ENCODE data around the gene DNAJA4.

The DNAJA4 gene

DNA sequence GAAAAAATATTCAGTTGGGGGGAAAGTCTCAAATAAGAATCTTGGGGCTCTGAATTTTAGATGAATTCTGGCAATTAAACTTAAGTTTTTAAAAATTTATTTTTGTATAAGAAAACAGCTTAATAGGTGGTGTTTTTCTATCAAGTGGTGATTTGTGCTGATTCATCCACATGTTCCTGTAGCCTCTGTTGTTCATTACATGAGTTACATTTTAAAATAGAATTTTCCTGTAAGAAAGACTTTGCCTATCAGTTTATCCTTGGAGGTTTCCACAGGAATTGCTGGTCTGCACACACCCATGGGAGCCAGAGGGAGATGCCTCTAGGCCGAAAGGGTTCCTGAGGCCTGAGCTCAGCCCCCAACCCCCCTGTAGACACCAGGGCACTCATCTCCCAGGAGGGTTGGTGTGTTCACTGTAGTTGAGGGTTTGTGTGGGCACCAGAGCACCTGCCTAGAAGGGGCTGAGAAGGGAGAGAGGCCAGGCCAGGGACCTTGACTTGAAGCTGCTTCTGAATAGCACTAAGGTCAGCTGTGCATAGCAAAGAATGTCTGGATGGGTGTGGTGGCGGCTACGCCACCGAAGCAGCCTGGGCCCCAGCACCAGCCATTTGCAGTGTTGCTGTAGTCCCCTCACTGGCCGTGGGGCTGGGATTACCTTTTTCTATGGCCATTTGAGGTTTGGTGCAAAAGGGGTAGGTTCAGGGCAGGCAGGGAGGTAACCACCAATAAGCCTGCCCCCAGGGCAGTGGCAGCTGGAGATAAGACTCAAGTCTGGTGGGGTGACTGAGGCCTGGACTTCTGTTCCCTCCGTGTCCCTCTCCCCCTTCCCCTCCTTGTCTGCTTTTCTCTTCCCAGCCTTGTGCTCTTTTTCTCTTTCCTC is 11.9 kb downstream of the DNAJA4 start:
- DNase-seq (ENCODE audit: low read depth in 2 of 3, low spot score in 2 of 3), result no peak

DNA sequence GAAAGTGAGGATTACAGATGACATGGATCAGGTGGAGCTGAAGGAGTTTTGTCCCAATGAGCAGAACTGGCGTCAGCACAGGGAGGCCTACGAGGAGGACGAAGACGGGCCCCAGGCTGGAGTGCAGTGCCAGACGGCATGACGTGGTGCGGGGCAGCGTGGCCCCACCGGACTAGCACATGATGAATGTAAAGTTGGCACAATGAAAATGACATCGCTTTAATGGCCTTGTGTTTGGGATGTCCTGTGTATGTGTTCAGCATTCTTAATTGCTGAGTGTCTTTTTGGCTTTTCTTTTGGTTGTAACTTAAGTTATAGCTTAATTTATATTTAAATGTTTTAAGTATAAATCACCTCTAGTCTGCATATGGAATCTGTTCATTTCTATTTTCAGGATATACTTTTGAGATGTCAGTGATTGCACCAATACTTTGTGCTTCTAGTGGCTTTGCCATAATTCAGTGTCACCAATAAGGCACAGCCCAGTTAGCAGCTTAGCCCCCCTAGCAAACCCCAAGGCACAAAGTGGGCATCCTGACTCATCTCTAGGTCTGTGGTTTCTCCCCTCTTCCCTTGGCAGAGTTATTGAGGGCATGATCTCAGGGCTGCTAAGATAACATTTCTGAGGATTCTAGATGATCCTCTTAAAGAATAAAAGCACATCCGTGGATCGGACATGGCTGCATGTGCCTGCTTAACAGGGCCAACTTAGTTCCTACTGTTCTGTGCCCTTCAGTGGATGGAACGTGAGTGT is 16.1 kb downstream of the DNAJA4 start:
- no peak for DNase-seq (ENCODE audit: low read depth in 2 of 3, low spot score in 2 of 3)

DNA sequence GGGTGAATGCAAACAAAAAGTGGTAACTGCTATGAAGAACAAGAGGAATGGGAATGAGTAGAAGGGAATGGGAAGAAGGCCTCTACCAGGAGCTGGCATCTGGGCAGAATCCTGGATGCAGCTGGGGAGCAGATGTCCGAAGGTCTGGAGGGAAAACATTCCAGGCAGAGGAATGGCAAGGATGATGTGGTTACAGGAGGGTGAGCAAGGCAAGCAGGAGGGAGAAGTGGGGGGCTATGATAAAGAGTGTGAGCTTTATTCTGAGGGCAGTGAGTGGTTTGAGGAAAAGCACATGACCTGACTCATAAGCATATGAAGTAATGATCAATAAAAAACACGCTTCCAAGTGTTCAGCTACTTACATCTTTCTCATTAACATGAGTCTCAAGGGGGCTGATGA is 18.0 kb downstream of the DNAJA4 start:
- DNase-seq (ENCODE audit: low read depth in 2 of 3, low spot score in 2 of 3), result no peak

DNA sequence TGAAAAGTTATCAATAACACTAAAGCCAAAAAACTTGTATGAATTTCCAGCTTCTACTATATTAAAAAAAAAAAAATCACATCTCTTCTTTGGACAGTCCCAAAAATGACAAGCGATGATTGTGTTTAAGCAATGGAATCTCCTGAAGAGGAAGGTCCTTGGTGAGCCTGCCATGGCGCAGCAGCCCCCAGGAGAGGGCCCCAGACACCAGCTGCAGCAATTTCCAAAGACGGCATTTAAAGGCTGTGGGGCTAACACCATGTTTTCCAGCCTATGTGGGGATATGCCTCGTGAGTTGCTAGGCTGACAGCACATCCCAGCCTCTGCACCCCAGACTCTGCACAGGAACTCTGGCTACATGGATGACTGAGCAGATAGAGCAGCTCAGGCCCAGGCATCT is 20.4 kb downstream of the DNAJA4 start:
- DNase-seq (ENCODE audit: low read depth in 2 of 3, low spot score in 2 of 3), result no peak

DNA sequence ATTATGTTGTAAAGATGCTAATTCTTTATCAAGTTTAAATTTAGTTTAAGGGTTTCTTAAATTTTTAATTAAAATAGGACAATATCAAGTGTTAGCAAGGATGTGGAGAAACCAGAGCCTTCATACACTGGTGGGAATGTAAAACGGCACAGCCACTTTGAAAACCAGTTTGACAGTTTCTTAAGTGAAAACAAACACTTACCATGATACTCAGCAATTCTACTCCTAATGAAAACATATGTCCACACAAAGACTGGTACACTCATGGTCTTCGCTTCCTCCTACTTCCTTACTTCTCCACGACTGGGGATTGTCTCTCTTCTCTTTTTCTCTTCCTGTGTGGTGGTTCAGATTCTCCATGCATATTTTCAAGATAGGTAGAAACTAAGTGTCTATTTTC is 25.9 kb downstream of the DNAJA4 start:
- no peak for DNase-seq (ENCODE audit: low read depth in 2 of 3, low spot score in 2 of 3)

DNA sequence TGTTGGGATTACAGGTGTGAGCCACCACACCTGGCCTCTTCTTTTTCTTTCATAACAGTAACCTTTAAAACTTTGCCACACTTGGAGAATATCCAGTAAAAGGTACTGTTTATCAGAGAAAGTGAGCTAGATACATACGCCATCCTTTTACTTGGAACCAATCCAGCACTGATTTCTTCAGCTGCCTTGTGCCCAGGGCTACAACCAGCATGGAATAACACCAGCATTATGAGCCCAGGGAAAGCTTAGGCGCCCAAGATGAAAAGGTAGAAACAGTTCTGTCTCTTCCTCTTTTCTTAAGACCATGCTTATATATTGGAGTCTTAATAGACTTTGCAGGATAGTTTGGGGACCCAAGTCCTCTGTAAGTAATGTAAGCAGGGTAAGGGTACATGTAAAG is 26.7 kb downstream of the DNAJA4 start:
- DNase-seq (ENCODE audit: low read depth in 2 of 3, low spot score in 2 of 3), result no peak

DNA sequence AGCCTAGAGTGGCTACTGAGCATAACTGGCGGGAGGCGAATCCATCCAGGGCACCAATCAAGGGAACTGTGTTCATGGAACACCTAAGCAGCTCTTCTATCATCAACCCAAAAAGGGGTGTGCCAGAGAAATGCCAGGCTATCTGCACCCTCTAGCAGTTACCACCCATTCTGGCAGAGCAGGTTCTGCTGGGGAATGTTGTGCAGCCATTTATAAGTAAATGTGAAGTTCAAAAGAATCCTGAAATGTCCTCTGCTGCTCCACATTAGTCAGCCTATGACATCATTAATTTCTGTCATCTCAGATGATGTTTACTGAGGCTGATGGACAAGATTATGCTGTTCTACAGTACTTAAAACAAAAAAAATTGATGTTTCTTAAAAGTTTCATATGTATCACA is 27.3 kb downstream of the DNAJA4 start:
- no peak for DNase-seq (ENCODE audit: low read depth in 2 of 3, low spot score in 2 of 3)

DNA sequence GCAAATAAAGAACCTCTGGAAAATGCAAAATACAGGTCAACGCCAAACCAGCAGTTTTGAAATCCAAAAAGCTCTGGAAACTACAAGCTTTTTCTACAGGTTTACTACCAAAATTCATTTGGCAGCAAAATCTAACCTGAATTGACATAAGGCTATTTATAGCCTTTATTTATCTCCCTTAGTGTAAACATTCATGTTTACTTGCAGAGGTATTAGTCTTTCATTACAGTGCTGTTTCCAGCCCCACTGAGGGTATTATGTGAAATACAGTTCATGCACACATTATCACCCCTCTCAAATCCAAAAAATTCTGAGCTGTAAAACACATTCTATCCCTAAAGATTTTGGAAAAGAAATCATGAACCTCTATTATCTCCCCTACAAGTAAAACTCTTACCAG is 27.9 kb downstream of the DNAJA4 start:
- no peak for DNase-seq (ENCODE audit: low read depth in 2 of 3, low spot score in 2 of 3)

DNA sequence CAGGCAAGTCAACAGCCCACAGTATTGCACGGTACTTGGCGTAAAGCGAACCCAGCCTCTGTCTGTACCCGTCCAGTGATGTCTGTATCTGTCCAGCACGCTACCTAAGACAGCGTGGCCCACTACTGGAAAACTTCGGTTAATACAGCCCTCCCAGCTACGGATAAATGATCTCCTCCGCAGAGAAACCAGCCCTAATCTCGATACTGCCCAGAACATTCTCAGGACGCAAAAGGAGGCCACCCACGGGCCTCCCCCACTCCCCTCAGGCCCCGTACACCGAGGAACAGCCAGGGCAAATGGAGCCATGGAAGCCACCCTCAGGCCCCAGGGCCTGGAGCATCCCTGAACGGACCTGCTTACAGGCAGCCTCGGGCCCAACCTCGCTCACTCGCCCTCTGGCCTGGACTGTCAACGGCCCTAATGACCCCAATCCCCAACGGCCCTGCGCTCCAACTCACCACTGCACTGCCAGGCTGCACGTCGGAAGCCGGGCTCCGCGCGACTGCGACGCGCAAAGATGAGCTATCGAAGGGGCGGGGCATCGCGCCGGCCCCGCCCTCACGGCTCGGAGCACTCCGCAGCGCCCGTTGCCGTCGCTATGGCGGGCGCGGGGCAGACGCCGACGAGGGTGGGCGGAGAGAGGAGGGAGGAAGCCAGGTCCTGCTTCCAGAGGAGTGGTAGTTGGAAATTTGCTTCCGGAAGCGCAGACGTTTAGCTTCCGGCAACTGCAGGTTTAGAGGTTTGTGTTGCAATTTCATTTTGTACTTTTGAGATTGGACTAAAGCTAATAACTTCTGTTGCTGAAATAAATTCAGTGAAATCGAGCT is 35.0 kb downstream of the DNAJA4 start, which contains the start of gene SKIC8:
TSS of gene SKIC8 (minus strand) at position 509 of the 830 bp plus-strand sequence. CDS start 3,923 bp downstream, outside the sequence.
- DNase-seq (ENCODE audit: low read depth in 2 of 3, low spot score in 2 of 3), result peak; percentile 72 to 82 (median 78)

DNA sequence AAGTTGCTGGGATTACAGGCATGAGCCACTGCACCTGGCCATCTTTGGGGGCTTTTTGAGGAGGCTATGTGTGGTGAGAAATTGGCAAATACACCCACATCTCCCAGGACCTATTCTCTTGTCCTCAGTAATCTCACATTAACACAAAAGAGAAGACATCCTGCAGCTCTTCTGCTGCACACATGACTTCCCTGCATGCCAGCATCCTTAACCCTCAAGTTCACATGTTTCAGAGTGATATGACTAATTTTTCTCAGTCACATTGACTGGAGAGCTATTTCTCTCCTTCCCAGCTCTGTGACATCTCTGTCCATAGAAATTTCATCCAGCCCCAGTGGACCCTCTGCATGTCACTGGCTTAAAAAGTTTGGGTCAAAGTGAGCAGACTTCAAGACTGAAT is 37.0 kb downstream of the DNAJA4 start:
- DNase-seq (ENCODE audit: low read depth in 2 of 3, low spot score in 2 of 3), result no peak

DNA sequence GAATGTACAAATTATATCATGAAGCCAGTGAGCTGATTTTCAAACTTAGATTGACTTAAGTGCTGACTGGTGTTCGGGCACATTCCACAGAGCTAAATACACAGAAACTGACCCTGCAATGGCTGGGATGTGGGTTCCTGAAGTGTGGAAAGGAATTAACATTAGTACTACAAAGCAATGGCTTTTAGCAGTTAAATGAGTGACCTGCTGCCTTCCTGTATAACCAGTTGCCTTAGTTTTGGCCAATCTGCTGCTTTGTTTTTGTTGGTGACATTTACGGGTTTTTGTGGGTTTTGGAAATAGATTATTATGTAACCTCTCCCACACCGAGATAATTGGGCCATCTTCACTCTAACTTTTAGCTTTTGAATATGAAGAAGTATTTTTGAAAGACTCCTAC is 37.5 kb downstream of the DNAJA4 start:
- no peak for DNase-seq (ENCODE audit: low read depth in 2 of 3, low spot score in 2 of 3)

DNA sequence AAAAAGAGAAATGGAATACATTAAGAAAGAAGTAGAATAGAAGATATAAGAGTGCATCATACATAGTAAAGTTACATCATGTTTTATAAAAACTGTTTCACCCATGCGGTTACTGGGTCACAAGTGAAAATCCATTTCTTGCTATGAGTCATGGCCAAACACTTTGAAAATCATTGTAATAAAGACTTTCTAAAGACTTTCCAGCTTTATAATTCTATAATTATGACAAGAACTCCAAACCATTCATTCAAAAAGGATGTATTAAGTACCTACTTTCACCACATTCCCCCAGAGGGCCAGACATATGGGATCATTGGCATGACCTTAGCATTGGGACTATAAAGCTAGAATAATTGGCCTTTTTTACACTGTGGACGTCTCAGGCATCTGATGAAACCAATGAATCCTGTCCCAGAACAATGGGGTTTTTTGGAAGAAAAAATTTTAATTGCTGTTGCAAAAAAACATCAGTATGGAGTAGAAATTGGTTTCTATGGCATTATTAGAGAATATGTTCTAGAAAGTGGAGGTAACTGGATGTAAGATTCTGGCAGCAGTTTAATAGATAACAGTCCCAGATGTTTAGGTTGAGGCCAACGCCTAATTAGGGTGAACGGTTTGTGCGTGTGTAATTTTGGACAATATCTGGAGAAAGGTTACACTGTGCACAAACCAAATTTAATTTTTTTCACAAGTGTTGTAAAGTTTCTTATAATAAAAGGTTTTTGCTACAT is 38.4 kb downstream of the DNAJA4 start:
- no peak for DNase-seq (ENCODE audit: low read depth in 2 of 3, low spot score in 2 of 3)

DNA sequence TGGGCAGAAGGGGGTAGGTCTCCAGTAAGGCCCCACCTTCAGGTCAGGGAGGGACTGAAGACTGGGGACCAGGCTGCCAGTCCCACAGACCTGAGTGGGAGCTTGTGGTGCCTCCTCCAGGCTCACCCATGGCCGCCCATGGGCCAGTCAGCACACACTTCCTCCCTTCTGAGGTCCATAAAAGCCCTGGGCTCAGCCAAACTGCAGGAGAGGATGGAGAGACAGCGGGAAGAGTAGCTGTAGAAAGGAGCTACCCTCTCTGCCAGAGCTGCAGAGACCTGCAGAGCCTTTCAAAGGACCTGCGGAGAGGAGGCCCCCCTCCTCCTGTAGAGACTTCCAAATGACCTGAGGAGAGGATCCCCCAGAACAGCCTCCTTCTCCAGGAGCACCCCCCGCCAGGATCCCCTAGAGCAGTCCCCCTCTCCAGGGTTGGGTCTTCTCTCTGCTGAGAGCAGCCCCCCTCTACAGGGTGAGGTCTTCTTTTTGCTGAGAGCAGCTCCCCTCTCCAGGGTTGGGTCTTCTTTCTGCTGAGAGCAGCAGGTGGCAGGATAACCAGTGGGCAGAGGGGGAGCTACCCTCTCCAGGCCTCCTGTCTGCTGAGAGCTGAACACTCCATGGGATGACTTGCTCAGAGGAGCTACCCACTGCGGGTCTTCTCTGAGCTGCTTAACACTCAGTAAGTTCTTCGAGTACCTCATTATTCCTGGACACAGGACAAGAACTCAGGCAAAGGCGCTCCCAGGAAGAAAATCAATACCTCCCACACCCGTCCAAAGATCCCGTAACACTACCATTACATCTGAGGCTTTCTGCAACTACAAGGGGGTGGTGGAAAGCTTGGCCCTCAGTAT is 40.1 kb downstream of the DNAJA4 start:
- no peak for DNase-seq (ENCODE audit: low read depth in 2 of 3, low spot score in 2 of 3)

DNA sequence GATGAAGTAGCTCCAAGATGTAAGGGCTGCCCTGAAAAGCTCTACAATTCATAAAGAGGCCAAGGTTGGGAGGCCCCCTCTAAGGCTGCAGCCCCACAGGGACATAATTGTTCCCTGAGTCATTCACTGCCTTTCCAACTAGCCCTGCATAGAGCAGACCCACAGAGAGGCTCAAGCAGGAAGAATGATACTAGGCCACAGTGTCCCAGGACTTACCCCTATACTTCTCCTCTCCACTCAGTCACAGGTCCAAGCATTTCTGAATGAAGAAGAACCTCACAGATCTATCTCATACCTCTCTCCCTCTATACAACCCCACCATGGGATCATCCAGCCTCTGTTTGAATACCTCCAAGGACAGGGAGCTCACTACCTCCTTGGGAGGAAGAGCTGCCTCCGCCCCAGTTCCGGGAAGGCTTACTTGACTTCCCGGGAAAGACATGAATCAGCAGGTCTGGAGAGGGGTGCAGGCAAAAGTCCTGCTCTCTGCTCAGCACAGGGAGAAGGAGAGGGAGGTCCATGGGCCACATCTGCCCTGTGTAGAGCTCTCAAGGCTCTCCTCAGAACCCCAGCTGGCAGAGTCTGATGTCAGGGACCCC is 41.9 kb downstream of the DNAJA4 start:
- no peak for DNase-seq (ENCODE audit: low read depth in 2 of 3, low spot score in 2 of 3)

DNA sequence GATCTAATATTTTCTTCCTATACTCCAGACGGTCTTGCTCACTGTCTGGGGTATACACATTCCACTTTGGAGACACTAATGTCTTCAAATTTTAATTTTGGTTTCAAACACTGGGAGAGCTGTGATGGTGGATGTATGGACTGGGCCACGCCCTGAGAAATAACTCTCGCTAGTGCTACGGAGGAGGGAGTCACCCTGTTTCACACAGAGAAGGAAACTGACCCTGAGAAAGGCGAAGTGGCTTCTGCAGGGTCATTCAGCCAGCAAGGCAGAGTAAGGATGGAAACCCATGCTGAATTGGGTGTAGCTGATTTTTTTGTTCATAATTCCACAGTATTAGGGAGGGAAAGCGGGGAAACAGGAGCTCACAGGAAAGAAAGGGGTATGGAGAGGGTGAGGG is 43.6 kb downstream of the DNAJA4 start:
- DNase-seq (ENCODE audit: low read depth in 2 of 3, low spot score in 2 of 3), result no peak

DNA sequence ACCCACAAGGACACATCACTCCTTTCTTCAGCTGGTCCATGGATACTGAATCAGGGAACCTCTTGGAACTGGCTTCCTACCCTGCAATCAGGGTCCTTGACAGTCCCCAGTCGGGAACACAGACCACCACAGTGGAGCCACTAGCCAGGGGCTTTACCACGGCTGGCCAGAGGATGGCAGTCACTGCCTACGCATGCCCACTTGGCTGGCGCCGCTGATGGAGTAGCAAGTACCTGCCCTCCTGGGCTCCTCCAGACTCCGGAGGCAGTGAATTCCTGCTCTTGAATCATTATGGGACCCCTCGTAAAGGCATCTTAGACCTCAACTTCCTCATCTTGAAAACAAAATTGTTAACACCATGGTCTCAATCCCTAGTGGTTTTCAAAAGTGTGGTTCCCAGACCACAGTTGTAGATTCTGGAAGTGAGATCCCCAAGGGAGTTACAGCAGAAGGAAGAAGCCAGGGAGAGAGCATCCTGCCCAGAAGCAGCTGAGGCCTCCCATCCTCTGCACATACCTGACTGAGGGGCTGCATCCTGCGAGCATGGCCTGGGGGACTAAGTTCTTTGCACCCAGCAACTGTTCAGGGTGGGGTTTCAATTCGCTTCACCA is 44.2 kb downstream of the DNAJA4 start:
- peak; percentile 25 to 42 (median 30) for DNase-seq (ENCODE audit: low read depth in 2 of 3, low spot score in 2 of 3)

DNA sequence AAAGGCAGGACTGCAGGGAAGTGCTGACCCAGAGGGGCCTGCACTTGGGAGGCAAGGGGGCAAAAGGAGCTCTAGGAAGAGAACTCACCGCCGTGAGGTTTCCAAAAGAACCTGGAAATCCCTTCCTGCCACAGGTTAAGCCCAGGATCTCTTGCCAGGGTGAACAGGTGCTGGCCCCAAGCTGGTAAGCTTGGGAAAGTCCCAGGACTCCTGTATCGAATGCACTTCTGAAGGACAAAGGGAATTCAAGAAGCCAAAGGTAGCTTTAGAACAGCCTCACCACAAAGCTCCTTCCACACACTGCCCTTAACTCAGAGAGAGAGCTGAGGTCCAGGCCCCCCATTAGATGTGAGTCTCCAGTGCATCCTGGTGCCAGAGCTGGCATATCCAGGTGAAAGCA is 46.9 kb downstream of the DNAJA4 start:
- no peak for DNase-seq (ENCODE audit: low read depth in 2 of 3, low spot score in 2 of 3)

DNA sequence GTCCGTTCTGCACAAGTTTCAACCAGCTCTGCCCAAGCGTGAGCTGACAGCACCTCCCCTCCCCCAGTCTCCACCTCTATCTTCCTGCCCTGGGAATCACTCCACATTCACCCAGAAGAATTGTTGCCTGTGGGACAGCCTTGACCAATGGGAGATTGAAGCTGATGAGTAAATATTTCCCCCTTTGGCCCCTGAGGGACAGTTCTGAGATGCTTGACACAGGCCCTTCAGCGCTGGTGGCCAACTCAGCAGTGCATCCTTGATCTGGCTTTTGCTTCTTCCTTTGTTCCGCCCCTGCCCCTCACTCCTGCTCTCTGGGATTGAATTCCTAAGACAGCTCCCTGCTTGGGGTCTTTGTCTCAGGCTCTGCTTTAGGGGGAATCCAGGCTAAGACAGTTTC is 48.2 kb downstream of the DNAJA4 start:
- DNase-seq (ENCODE audit: low read depth in 2 of 3, low spot score in 2 of 3), result no peak

DNA sequence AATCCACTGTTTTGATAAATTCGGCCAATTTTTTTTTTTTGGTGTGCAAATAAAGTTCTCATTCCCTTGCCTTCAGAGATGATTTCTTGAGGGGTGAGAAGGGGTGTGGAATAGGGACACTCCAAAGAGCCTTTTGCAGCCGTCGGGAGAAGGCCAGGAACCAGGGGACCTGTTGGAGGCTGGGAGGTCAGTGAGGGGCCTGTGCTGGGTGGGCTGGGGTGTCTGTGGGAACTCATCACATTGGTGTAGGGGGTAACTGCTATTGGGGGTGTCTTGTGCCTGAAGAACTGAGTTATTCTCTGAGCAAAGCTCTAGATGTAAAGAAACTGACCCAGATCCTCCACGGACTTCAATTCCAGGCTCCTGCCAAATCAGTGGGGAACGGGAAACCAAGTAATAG is 48.6 kb downstream of the DNAJA4 start:
- no peak for DNase-seq (ENCODE audit: low read depth in 2 of 3, low spot score in 2 of 3)
